H9 (cell line): ENCODE data around the gene SMURF1. TPM values are rescaled to one million over a fixed set of nuclear protein-coding genes. Genes with fewer than 3 reads are reported as not detected.

Source experiments
- DNase-seq: peaks from one replicate; pipeline ENCODE4 v3.0.0-alpha.2; 2017
- H2AFZ ChIP-seq: one replicate; pipeline ENCODE4 v1.6.1; 2013; ENCODE audit warnings: mild to moderate bottlenecking, low read length, control low read depth, moderate library complexity
- H2AK5ac ChIP-seq: 2 replicates; pipeline ENCODE4 v1.6.1; 2013; ENCODE audit warnings: low read length, control low read depth, mixed read lengths; ENCODE audit not compliant: insufficient read length
- H2BK120ac ChIP-seq: one replicate; pipeline ENCODE4 v1.6.1; 2013; ENCODE audit warnings: low read depth, mild to moderate bottlenecking, low read length, control low read depth, inconsistent platforms; ENCODE audit not compliant: poor library complexity, severe bottlenecking
- H2BK12ac ChIP-seq: 2 replicates; pipeline ENCODE4 v1.6.1; 2013; ENCODE audit warnings: low read length, control low read depth, mixed read lengths, low read depth; ENCODE audit not compliant: insufficient read length
- H2BK15ac ChIP-seq: 2 replicates; pipeline ENCODE4 v1.6.1; 2013; ENCODE audit warnings: low read depth, low read length, control low read depth
- H2BK20ac ChIP-seq: one replicate; pipeline ENCODE4 v1.6.1; 2013; ENCODE audit warnings: low read depth, mild to moderate bottlenecking, low read length, control low read depth, inconsistent platforms; ENCODE audit not compliant: poor library complexity, severe bottlenecking
- H2BK5ac ChIP-seq: 2 replicates; pipeline ENCODE4 v1.6.1; 2013; ENCODE audit warnings: low read length, control low read depth, mixed read lengths; ENCODE audit not compliant: insufficient read length
- H3K14ac ChIP-seq: 2 replicates; pipeline ENCODE4 v1.6.1; 2013; ENCODE audit warnings: low read length, control low read depth; ENCODE audit not compliant: insufficient read depth
- H3K18ac ChIP-seq: 2 replicates; pipeline ENCODE4 v1.6.1; 2013; ENCODE audit warnings: low read depth, mild to moderate bottlenecking, mixed read lengths, low read length, control low read depth; ENCODE audit not compliant: insufficient read length
- H3K23ac ChIP-seq: 2 replicates; pipeline ENCODE4 v1.6.1; 2013; ENCODE audit warnings: low read length, control low read depth, mixed read lengths, low read depth; ENCODE audit not compliant: insufficient read length
- H3K23me2 ChIP-seq: 2 replicates; pipeline ENCODE4 v1.6.1; 2013; ENCODE audit warnings: low read depth, mild to moderate bottlenecking, mixed read lengths, low read length, control low read depth; ENCODE audit not compliant: insufficient read length, poor library complexity, severe bottlenecking
- H3K27ac ChIP-seq: 2 replicates; pipeline ENCODE4 v1.5.1; 2013; ENCODE audit warnings: low read length, control low read depth, mixed read lengths, low read depth; ENCODE audit not compliant: insufficient read length
- H3K27me3 ChIP-seq: 2 replicates; pipeline ENCODE4 v1.6.1; 2013; ENCODE audit warnings: low read length, control low read depth, inconsistent platforms; ENCODE audit not compliant: insufficient read depth
- H3K4ac ChIP-seq: 2 replicates; pipeline ENCODE4 v1.6.1; 2013; ENCODE audit warnings: low read depth, mild to moderate bottlenecking, control low read depth, inconsistent platforms, low read length, moderate library complexity
- H3K4me1 ChIP-seq: 2 replicates; pipeline ENCODE4 v1.6.1; 2013; ENCODE audit warnings: low read length, control low read depth, inconsistent platforms; ENCODE audit not compliant: insufficient read depth
- H3K4me2 ChIP-seq: 2 replicates; pipeline ENCODE4 v1.6.1; 2013; ENCODE audit warnings: low read length, control low read depth, mixed read lengths; ENCODE audit not compliant: insufficient read length, insufficient read depth
- H3K56ac ChIP-seq: 2 replicates; pipeline ENCODE4 v1.6.1; 2013; ENCODE audit warnings: low read depth, mild to moderate bottlenecking, mixed read lengths, low read length, control low read depth; ENCODE audit not compliant: insufficient read length
- H3K79me1 ChIP-seq: 2 replicates; pipeline ENCODE4 v1.6.1; 2013; ENCODE audit warnings: low read depth, mild to moderate bottlenecking, moderate library complexity, low read length, control low read depth, inconsistent platforms; ENCODE audit not compliant: insufficient read depth, poor library complexity, severe bottlenecking
- H3K79me2 ChIP-seq: 2 replicates; pipeline ENCODE4 v1.6.1; 2013; ENCODE audit warnings: low read length, control low read depth, inconsistent platforms; ENCODE audit not compliant: insufficient read depth
- H3K9ac ChIP-seq: 2 replicates; pipeline ENCODE4 v1.6.1; 2013; ENCODE audit warnings: low read length, control low read depth, mixed read lengths; ENCODE audit not compliant: insufficient read length; ENCODE audit errors: extremely low read depth
- H3K9me3 ChIP-seq: one replicate; pipeline ENCODE4 v1.6.1; 2013; ENCODE audit warnings: low read depth, low read length, inconsistent platforms; ENCODE audit not compliant: control insufficient read depth
- H3T11ph ChIP-seq: one replicate; pipeline ENCODE4 v1.6.1; 2013; ENCODE audit warnings: mild to moderate bottlenecking, low read length, control low read depth, inconsistent platforms
- H4K20me1 ChIP-seq: one replicate; pipeline ENCODE4 v1.6.1; 2013; ENCODE audit not compliant: control insufficient read depth, insufficient read length, insufficient read depth
- H4K5ac ChIP-seq: 2 replicates; pipeline ENCODE4 v1.6.1; 2013; ENCODE audit warnings: low read depth, mild to moderate bottlenecking, mixed read lengths, low read length, control low read depth; ENCODE audit not compliant: insufficient read length
- H4K8ac ChIP-seq: replicated peaks from 2 replicates; pipeline ENCODE4 v1.6.1; 2013; ENCODE audit warnings: low read length, control low read depth, mixed read lengths, low read depth; ENCODE audit not compliant: insufficient read length
- H4K91ac ChIP-seq: 2 replicates; pipeline ENCODE4 v1.6.1; 2013; ENCODE audit warnings: low read depth, mild to moderate bottlenecking, moderate library complexity, mixed read lengths, low read length, control low read depth; ENCODE audit not compliant: insufficient read length
- H3K27ac Mint-ChIP-seq, 3 experiments: 2 replicates in 2 of 3; 3 replicates in 1 of 3; pipeline ENCODE4 v1.8.0; 2020 to 2021; ENCODE audit warnings: mixed read lengths in 3 of 3, mild to moderate bottlenecking in 1 of 3, moderate library complexity in 1 of 3
- H3K27me3 Mint-ChIP-seq: 2 replicates; pipeline ENCODE4 v1.8.0; 2021; ENCODE audit warnings: low read depth, mild to moderate bottlenecking, moderate library complexity, mixed read lengths
- H3K36me3 Mint-ChIP-seq, 3 experiments: 2 replicates in 2 of 3; 3 replicates in 1 of 3; pipeline ENCODE4 v1.8.0; 2020 to 2021; ENCODE audit warnings: low read depth in 3 of 3, mixed read lengths in 3 of 3; ENCODE audit not compliant: insufficient read depth in 1 of 3
- H3K4me1 Mint-ChIP-seq, 2 experiments: 2 replicates each; pipeline ENCODE4 v1.8.0; 2020; ENCODE audit warnings: mixed read lengths in 2 of 2
- H3K4me3 Mint-ChIP-seq, 2 experiments: 2 replicates in 1 of 2; 3 replicates in 1 of 2; pipeline ENCODE4 v1.8.0; 2020 to 2021; ENCODE audit warnings: mild to moderate bottlenecking in 2 of 2, mixed read lengths in 2 of 2, moderate library complexity in 1 of 2
- H3K9me3 Mint-ChIP-seq, 2 experiments: 2 replicates in 1 of 2; 3 replicates in 1 of 2; pipeline ENCODE4 v1.8.0; 2020; ENCODE audit warnings: mild to moderate bottlenecking in 2 of 2, mixed read lengths in 2 of 2, moderate library complexity in 1 of 2
- WGBS: extraction: QIAGEN DNeasy Blood & Tissue Kit; methylation state at CpG from one replicate; pipeline ENCODE4 v1.1.7; 2013; ENCODE audit warnings: missing lambda C conversion rate, low lambda C conversion rate, mixed read lengths; ENCODE audit not compliant: insufficient read length; ENCODE audit errors: extremely low coverage; 5-methylcytosine and 5-hydroxymethylcytosine counted together
- total RNA-seq: library from RNA; stranded (reverse); gene quantifications from 2 replicates; pipeline ENCODE4 v1.2.1, GENCODE V29; 2021
- TF ChIP-seq, protein P1 (sequence below): fragments of 200-600 bp; sonication (generic); conservative IDR thresholded peaks from 3 replicates; pipeline ENCODE4 v1.8.0; 2021; ENCODE audit warnings: antibody characterized with exemption, mild to moderate bottlenecking

The SMURF1 gene
- total RNA-seq, 1 experiment from 2014 or later: 29.4 TPM

DNA sequence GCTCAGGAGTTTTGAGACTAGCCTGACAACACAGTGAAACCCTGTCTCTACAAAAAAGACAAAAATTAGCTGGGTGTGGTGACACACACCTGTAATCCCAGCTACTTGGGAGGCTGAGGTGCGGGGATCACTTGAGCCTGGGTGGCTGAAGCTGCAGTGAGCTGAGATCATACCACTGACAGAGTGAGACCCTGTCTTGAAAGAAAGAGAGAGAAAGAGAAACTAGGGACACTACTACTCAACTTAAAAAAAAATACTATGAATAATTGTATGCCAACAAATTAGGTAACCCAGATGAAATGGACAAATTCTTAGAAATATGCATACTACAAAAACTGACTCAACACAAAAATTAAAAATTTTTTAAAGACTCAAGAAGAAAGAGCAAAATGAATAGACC, 28.5 kb downstream of the SMURF1 start:
- Histone ChIP-seq H4K8ac (no peak overlapping the region), H3K9me3 (no peaks in the 10 kb centered on the region), H2BK15ac (no peak overlapping the region), H2BK12ac (no peak overlapping the region), H2BK5ac (no peak overlapping the region), H3T11ph (no peak overlapping the region), H3K79me2 (peaks cover 9% of the 10 kb centered on the region; the same call in 1 of the 2 replicates), H3K27me3 (no peaks in the 10 kb centered on the region), H3K23me2 (no peaks in the 10 kb centered on the region), H3K56ac (no peak overlapping the region), H2BK20ac (no peak overlapping the region), H3K9ac (no peak overlapping the region), H3K4me2 (no peak overlapping the region), H3K4ac (no peak overlapping the region), H3K23ac (no peak overlapping the region), H4K5ac (no peak overlapping the region), H2AFZ (no peak overlapping the region), H2AK5ac (no peak overlapping the region), H3K18ac (no peak overlapping the region), H3K4me1 (peaks cover 9% of the 10 kb centered on the region; the same call in 1 of the 2 replicates), H3K79me1 (peaks cover 7% of the 10 kb centered on the region), H4K20me1 (no peaks in the 10 kb centered on the region), H3K27ac (no peak overlapping the region), H3K14ac (no peak overlapping the region), H2BK120ac (no peak overlapping the region), H4K91ac (no peak overlapping the region)
- H3K36me3 Mint-ChIP-seq: peaks cover 12 to 24% (median 14%) of the 10 kb centered on the region in 3 experiments
- no peak for DNase-seq
- WGBS: no CpG with 5 or more reads among the region's 1 CpG
- no peak overlapping the region for H3K27ac Mint-ChIP-seq
- peaks cover 3 to 7% of the 10 kb centered on the region in 2 experiments; a peak in 4 of 5 replicates for H3K9me3 Mint-ChIP-seq
- H3K27me3 Mint-ChIP-seq: no peaks in the 10 kb centered on the region
- peaks cover 26 to 27% of the 10 kb centered on the region in 2 experiments for H3K4me1 Mint-ChIP-seq
- H3K4me3 Mint-ChIP-seq: no peak overlapping the region
- TF ChIP-seq, protein P1, sequence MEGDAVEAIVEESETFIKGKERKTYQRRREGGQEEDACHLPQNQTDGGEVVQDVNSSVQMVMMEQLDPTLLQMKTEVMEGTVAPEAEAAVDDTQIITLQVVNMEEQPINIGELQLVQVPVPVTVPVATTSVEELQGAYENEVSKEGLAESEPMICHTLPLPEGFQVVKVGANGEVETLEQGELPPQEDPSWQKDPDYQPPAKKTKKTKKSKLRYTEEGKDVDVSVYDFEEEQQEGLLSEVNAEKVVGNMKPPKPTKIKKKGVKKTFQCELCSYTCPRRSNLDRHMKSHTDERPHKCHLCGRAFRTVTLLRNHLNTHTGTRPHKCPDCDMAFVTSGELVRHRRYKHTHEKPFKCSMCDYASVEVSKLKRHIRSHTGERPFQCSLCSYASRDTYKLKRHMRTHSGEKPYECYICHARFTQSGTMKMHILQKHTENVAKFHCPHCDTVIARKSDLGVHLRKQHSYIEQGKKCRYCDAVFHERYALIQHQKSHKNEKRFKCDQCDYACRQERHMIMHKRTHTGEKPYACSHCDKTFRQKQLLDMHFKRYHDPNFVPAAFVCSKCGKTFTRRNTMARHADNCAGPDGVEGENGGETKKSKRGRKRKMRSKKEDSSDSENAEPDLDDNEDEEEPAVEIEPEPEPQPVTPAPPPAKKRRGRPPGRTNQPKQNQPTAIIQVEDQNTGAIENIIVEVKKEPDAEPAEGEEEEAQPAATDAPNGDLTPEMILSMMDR: no peak
